Stimulated activated CD4-positive, alpha-beta T cell treated with anti-CD3 and anti-CD28 coated beads, Interleukin-12 subunit alpha, Interleukin-12 subunit beta, amount 100 ng/mL, for 24 hours (primary cell): ENCODE measurements around the gene CASKIN2.

Experiments used
- DNase-seq, 2 experiments: peaks; one replicate each; pipeline ENCODE4 v3.0.0-alpha.2; 2020; ENCODE audit warnings: low read depth in 2 of 2

Gene CASKIN2

GRCh38 chr17:75549246-75550138, 34.2 kb upstream of the CASKIN2 start:
- no peak for DNase-seq

GRCh38 chr17:75548813-75549212, 33.5 kb upstream of the CASKIN2 start:
- DNase-seq = no peak

- no peak for DNase-seq
Measured at GRCh38 chr17:75547091-75547490, 31.8 kb upstream of the CASKIN2 start.

- DNase-seq = no peak
Measured at GRCh38 chr17:75546181-75546580, 30.8 kb upstream of the CASKIN2 start.

- no peak for DNase-seq
Measured at GRCh38 chr17:75544250-75544649, 28.9 kb upstream of the CASKIN2 start.

GRCh38 chr17:75542728-75543336, 27.5 kb upstream of the CASKIN2 start:
- no peak for DNase-seq

- no peak for DNase-seq
Measured at GRCh38 chr17:75542229-75542628, 26.9 kb upstream of the CASKIN2 start.

- no peak for DNase-seq
Measured at GRCh38 chr17:75540923-75541503, 25.7 kb upstream of the CASKIN2 start.

GRCh38 chr17:75539967-75540729, 24.8 kb upstream of the CASKIN2 start:
- no peak for DNase-seq

- no peak for DNase-seq
Measured at GRCh38 chr17:75536366-75536765, 21.0 kb upstream of the CASKIN2 start.

- no peak for DNase-seq
Measured at GRCh38 chr17:75535871-75536270, 20.5 kb upstream of the CASKIN2 start.

- peak in 1 of 2 experiments; percentile 41 for DNase-seq
Measured at GRCh38 chr17:75535119-75535537, 19.8 kb upstream of the CASKIN2 start.

GRCh38 chr17:75531721-75532072, 16.4 kb upstream of the CASKIN2 start:
- no peak for DNase-seq

- DNase-seq = no peak
Measured at GRCh38 chr17:75530837-75531720, 15.7 kb upstream of the CASKIN2 start.

GRCh38 chr17:75526555-75527270, 11.4 kb upstream of the CASKIN2 start:
- DNase-seq = no peak

- no peak for DNase-seq
Measured at GRCh38 chr17:75525806-75526554, 10.6 kb upstream of the CASKIN2 start.

GRCh38 chr17:75524970-75525805, 9.9 kb upstream of the CASKIN2 start, which contains the start of gene LLGL2:
LLGL2 (plus strand) TSS chr17:75525697; CDS start chr17:75543427, 17,730 bp downstream.
- peak; percentile 57 to 63 for DNase-seq

- DNase-seq = no peak
Measured at GRCh38 chr17:75524269-75524969, 9.1 kb upstream of the CASKIN2 start.
